ENCODE results near the gene SPCS3. TPM values are rescaled to one million over a fixed set of nuclear protein-coding genes. Genes with fewer than 3 reads are reported as not detected.

The SPCS3 gene
- total RNA-seq, 1 experiment from 2014 or later: 126 TPM

DNA sequence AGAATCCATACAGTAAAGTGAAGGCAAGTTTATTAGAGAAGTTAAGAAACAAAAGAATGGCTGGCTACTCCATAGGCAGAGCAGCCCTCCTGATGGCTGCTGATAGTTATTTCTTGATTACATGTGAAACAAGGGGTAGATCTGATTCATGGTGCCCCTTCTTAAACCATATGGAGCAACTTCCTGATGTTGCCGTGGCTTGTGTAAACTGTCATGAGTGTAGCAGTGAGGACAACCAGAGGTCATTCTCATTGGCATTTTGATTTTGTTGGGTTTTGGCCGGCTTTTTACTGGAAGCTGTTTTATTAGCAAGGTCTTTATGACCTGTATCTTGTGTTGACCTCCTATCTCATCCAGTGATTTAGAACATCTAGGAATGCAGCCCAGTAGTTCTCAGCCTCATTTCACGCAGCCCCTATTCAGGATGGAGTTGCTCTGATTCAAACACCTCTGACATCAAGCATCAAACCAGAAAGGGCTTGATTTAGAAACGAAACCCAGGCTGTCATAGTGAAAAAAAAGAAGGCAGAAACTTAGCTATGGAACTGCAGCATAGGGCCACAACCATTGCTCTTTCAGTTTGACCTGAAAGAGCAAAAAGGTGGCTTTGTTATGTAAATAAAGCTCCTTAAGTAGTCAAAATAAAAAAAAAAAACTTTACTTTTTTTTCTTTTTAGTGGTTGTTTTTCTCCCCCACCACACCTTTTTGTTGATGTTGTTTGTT, 37.8 kb downstream of the SPCS3 start:
- no TSS peak for BruUV-seq (replicated peaks)

DNA sequence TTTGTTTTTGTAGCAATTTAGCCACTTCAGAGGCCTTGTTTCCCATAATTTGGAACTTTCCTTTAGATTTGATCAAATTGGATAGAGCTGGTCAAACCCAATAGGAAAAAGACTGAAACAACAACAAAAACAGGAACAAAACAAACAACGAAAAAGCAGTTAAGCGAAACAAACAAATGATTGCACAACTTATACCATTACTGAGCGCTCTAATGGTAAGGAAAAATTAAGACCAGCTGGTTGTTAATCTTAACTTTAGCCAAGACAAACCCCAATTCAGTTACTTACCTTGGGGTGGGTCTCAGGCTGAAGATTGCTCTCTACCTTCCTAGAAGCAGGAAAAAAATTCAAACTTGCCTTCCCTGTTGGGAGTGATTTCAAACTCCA, 38.3 kb downstream of the SPCS3 start:
- no peaks in the 10 kb centered on the region for H3K27me3 Mint-ChIP-seq (ENCODE audit: insufficient read depth, unreplicated experiment)
- CTCF ChIA-PET: interaction anchor here (0.7 kb wide), 2 partner anchors 9 to 18 kb away, joined by 3 to 4 read pairs; no protein-coding TSS in a partner anchor
- no peak overlapping the region for H3K4me3 Mint-ChIP-seq (ENCODE audit: unreplicated experiment)
- intact Hi-C loops (cut with micrococcal nuclease): no loop called here
- H3K36me3 Mint-ChIP-seq (ENCODE audit: insufficient read depth, unreplicated experiment): no peaks in the 10 kb centered on the region
- H3K9me3 Mint-ChIP-seq (ENCODE audit: unreplicated experiment): no peaks in the 10 kb centered on the region
- TF ChIP-seq, protein P1, sequence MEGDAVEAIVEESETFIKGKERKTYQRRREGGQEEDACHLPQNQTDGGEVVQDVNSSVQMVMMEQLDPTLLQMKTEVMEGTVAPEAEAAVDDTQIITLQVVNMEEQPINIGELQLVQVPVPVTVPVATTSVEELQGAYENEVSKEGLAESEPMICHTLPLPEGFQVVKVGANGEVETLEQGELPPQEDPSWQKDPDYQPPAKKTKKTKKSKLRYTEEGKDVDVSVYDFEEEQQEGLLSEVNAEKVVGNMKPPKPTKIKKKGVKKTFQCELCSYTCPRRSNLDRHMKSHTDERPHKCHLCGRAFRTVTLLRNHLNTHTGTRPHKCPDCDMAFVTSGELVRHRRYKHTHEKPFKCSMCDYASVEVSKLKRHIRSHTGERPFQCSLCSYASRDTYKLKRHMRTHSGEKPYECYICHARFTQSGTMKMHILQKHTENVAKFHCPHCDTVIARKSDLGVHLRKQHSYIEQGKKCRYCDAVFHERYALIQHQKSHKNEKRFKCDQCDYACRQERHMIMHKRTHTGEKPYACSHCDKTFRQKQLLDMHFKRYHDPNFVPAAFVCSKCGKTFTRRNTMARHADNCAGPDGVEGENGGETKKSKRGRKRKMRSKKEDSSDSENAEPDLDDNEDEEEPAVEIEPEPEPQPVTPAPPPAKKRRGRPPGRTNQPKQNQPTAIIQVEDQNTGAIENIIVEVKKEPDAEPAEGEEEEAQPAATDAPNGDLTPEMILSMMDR (IDR thresholded peaks at IDR 0.05; ENCODE audit: unreplicated experiment): no peak
- DNase-seq (ENCODE audit: unreplicated experiment): no peak
- H3K27ac Mint-ChIP-seq (ENCODE audit: low read depth, unreplicated experiment): no peak overlapping the region
- POLR2A ChIA-PET: no interaction called here
- H3K4me1 Mint-ChIP-seq (ENCODE audit: insufficient read depth, unreplicated experiment): peaks cover 5% of the 10 kb centered on the region
- no TSS peak for BruUV-seq (replicated peaks)

More for the DNA sequence above, 37.8 kb downstream of the SPCS3 start:
- Mint-ChIP-seq H3K4me3 (ENCODE audit: unreplicated experiment) (no peak overlapping the region), H3K27ac (ENCODE audit: low read depth, unreplicated experiment) (no peak overlapping the region), H3K9me3 (ENCODE audit: unreplicated experiment) (no peaks in the 10 kb centered on the region), H3K4me1 (ENCODE audit: insufficient read depth, unreplicated experiment) (peaks cover 1% of the 10 kb centered on the region), H3K36me3 (ENCODE audit: insufficient read depth, unreplicated experiment) (no peaks in the 10 kb centered on the region), H3K27me3 (ENCODE audit: insufficient read depth, unreplicated experiment) (no peaks in the 10 kb centered on the region)
- POLR2A ChIA-PET: no interaction called here
- intact Hi-C loops (cut with micrococcal nuclease): no loop called here
- CTCF ChIA-PET: interaction anchor here (0.7 to 1.3 kb wide), 2 partner anchors 19 to 690 kb away, joined by 3 read pairs; no protein-coding TSS in a partner anchor
- no peak for DNase-seq (ENCODE audit: unreplicated experiment)
- TF ChIP-seq, protein P1 (IDR thresholded peaks at IDR 0.05; ENCODE audit: unreplicated experiment): no peak

GRCh38 chr4:176359590-176359989, 39.8 kb downstream of the SPCS3 start:
- CTCF ChIA-PET: interaction anchor here (0.7 kb wide), 1 partner anchor 88 kb away, joined by 5 read pairs; no protein-coding TSS in a partner anchor
- H3K4me1 Mint-ChIP-seq (ENCODE audit: insufficient read depth, unreplicated experiment): peaks cover 5% of the 10 kb centered on the region
- intact Hi-C loops (cut with micrococcal nuclease): no loop called here
- no peaks in the 10 kb centered on the region for H3K36me3 Mint-ChIP-seq (ENCODE audit: insufficient read depth, unreplicated experiment)
- TF ChIP-seq, protein P1 (IDR thresholded peaks at IDR 0.05; ENCODE audit: unreplicated experiment): no peak
- BruUV-seq (replicated peaks): no TSS peak
- H3K4me3 Mint-ChIP-seq (ENCODE audit: unreplicated experiment): no peak overlapping the region
- no peak overlapping the region for H3K27ac Mint-ChIP-seq (ENCODE audit: low read depth, unreplicated experiment)
- no peaks in the 10 kb centered on the region for H3K9me3 Mint-ChIP-seq (ENCODE audit: unreplicated experiment)
- POLR2A ChIA-PET: no interaction called here
- H3K27me3 Mint-ChIP-seq (ENCODE audit: insufficient read depth, unreplicated experiment): no peaks in the 10 kb centered on the region
- no peak for DNase-seq (ENCODE audit: unreplicated experiment)

GRCh38 chr4:176360446-176360845, 40.7 kb downstream of the SPCS3 start:
- TF ChIP-seq, protein P1 (IDR thresholded peaks at IDR 0.05; ENCODE audit: unreplicated experiment): no peak
- Mint-ChIP-seq H3K27ac (ENCODE audit: low read depth, unreplicated experiment) (no peak overlapping the region), H3K4me1 (ENCODE audit: insufficient read depth, unreplicated experiment) (peaks cover 5% of the 10 kb centered on the region), H3K9me3 (ENCODE audit: unreplicated experiment) (no peaks in the 10 kb centered on the region), H3K27me3 (ENCODE audit: insufficient read depth, unreplicated experiment) (no peaks in the 10 kb centered on the region), H3K36me3 (ENCODE audit: insufficient read depth, unreplicated experiment) (no peaks in the 10 kb centered on the region), H3K4me3 (ENCODE audit: unreplicated experiment) (no peak overlapping the region)
- intact Hi-C loops (cut with micrococcal nuclease): no loop called here
- no peak for DNase-seq (ENCODE audit: unreplicated experiment)
- no TSS peak for BruUV-seq (replicated peaks)
- ChIA-PET POLR2A (no interaction called here), CTCF (interaction anchor here (0.6 to 0.7 kb wide), 2 partner anchors 89 to 966 kb away, joined by 4 to 5 read pairs; no protein-coding TSS in a partner anchor)
